ENCODE results near the gene ARHGAP15. TPM values are rescaled to one million over a fixed set of nuclear protein-coding genes. Genes with fewer than 3 reads are reported as not detected.

ARHGAP15 gene
- total RNA-seq, 3 donors from 2014 or later: 5.3 to 8.2 (median 5.8) TPM

DNA sequence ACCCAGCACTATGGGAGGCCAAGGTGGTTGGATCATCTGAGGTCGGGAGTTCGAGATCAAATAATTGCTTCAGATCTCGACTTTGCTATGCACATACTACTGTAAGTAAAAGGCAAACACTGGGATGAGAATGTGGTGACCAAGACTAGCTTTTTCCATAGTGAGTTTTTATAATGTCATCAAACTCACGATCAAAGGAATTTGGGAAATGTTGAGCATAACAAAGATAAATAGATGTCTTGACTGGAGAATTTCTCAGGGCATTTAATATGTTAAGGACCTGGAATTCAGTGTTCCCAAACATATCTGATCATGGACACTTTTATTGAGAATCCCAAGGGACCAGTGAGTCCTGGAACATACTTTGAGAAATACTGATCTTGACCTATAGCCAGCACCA is 205.6 kb downstream of the ARHGAP15 start:
- Histone ChIP-seq H3K9me3 (no peaks in the 10 kb centered on the region), H3K36me3 (ENCODE audit: low read depth) (no peaks in the 10 kb centered on the region), H3K4me3 (no peak overlapping the region), H3K4me1 (ENCODE audit: low read depth) (no peaks in the 10 kb centered on the region)
- TF ChIP-seq, protein P1, sequence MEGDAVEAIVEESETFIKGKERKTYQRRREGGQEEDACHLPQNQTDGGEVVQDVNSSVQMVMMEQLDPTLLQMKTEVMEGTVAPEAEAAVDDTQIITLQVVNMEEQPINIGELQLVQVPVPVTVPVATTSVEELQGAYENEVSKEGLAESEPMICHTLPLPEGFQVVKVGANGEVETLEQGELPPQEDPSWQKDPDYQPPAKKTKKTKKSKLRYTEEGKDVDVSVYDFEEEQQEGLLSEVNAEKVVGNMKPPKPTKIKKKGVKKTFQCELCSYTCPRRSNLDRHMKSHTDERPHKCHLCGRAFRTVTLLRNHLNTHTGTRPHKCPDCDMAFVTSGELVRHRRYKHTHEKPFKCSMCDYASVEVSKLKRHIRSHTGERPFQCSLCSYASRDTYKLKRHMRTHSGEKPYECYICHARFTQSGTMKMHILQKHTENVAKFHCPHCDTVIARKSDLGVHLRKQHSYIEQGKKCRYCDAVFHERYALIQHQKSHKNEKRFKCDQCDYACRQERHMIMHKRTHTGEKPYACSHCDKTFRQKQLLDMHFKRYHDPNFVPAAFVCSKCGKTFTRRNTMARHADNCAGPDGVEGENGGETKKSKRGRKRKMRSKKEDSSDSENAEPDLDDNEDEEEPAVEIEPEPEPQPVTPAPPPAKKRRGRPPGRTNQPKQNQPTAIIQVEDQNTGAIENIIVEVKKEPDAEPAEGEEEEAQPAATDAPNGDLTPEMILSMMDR (IDR thresholded peaks at IDR 0.05): no peak
- no peak for DNase-seq
- no peak for ATAC-seq
- intact Hi-C loops (cut with DNase I, micrococcal nuclease): no loop called here

DNA sequence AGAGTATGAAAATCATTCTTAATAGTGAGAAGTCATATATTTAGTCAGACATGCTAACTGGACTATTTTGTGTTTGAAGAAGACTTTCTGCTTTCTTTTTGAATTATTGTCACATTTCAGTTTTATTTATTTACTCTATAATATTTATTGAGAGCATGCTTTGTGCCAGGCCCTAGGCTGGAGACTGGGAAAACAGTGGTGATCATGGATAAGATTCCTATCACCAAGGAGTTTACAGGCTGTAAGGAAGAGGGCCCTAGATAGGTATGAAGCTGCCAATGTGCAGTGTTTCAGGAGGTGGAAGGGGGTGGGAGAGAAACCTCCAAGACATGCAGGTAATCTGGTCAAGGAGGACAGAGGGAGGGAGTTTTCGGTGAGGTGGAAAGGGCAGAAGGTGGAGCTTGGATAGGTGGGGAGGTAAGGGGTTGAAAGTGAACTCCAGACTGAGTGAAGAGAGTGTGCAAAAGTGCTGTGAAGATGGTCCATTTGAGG is 207.5 kb downstream of the ARHGAP15 start:
- H3K9me3 ChIP-seq: no peaks in the 10 kb centered on the region
- H3K4me1 ChIP-seq (ENCODE audit: low read depth): no peaks in the 10 kb centered on the region
- no peak overlapping the region for H3K4me3 ChIP-seq
- intact Hi-C loops (cut with DNase I, micrococcal nuclease): no loop called here
- TF ChIP-seq, protein P1 (IDR thresholded peaks at IDR 0.05): no peak
- ATAC-seq: no peak
- no peaks in the 10 kb centered on the region for H3K36me3 ChIP-seq (ENCODE audit: low read depth)
- no peak for DNase-seq

DNA sequence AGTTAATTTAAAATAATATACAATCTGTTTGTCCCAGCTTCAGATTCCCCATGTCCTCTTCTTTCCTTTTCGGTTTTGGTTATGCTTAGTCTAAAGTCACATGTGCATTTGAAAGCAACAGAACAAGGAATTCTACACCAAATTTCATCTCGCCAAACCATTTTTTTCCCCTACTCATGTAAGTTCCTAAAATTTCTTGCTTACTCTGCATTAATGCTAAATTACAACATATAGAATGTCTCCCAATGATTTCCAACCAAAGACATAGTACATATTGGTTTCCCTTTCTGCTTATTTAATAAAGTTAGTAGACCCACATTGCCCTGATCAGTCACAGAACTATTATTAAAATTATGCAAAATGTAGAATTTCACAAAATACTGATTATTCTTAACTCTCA is 212.3 kb downstream of the ARHGAP15 start:
- ATAC-seq (no peak), DNase-seq (no peak)
- TF ChIP-seq, protein P1 (IDR thresholded peaks at IDR 0.05): no peak
- H3K36me3 ChIP-seq (ENCODE audit: low read depth): no peaks in the 10 kb centered on the region
- intact Hi-C loops (cut with DNase I, micrococcal nuclease): no loop called here
- no peak overlapping the region for H3K4me3 ChIP-seq
- H3K4me1 ChIP-seq (ENCODE audit: low read depth): no peaks in the 10 kb centered on the region
- H3K9me3 ChIP-seq: no peaks in the 10 kb centered on the region

DNA sequence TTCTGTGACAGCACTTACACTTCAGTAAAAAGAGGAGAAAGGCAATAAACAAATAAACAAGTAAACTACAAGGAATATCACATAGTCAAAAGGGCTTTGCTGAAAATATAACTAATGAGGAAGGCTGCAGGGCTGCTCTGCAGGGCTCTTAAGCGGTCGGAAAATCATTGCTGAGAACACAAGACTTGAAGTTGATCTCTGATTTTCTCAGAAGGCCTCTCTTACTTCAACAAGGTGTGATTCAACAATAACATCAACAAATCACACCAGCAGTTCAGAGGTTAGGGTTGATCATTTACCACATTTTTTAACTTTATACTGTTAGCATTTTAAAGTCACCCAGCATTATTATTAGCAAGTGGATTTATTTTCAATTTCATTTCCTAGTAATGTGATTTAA is 215.6 kb downstream of the ARHGAP15 start:
- TF ChIP-seq, protein P1 (IDR thresholded peaks at IDR 0.05): no peak
- Histone ChIP-seq H3K9me3 (no peaks in the 10 kb centered on the region), H3K36me3 (ENCODE audit: low read depth) (no peaks in the 10 kb centered on the region), H3K4me1 (ENCODE audit: low read depth) (no peaks in the 10 kb centered on the region), H3K4me3 (no peak overlapping the region)
- ATAC-seq (no peak), DNase-seq (no peak)
- intact Hi-C loops (cut with DNase I, micrococcal nuclease): no loop called here

DNA sequence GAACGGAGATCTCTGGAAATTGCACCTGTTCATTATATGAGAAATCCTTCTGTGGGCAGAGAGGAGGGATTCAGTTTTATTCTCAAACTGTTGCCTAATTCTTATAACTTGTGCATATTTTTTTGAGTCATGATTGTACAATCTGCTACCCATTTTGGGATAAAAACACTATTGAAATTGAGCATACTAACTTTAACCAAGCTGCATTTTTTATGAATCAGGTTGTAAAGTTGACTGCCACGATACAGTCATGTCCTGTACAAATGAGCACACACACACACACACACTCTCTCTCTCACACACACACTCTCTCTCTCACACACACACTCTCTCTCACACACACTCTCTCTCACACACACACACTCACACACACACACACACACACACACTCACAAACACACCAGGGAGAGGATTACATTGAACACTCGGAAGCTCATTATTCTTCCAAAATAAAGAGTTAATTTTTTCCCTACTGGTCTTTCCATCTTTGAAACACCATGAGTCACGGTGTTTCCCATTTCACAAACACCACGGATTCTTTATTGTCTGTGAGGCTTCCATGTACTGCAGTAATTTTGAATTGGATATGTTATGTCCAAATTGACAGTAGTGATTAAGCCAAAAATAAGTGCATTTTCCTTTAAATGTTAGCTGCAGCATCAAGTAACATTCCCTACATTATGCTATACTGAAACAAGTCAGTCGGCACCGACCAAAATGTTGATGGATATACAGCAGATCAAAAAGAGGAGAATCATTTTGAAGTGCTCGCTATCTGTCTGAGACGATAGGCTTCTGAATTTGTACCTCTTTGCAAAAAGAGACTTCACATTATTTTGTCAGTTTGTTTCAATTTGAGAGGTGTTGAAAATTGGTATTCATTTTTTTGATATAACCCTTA is 216.9 kb downstream of the ARHGAP15 start:
- intact Hi-C loops (cut with DNase I, micrococcal nuclease): no loop called here
- H3K9me3 ChIP-seq: no peaks in the 10 kb centered on the region
- ATAC-seq (no peak), DNase-seq (no peak)
- no peaks in the 10 kb centered on the region for H3K4me1 ChIP-seq (ENCODE audit: low read depth)
- TF ChIP-seq, protein P1 (IDR thresholded peaks at IDR 0.05): no peak
- H3K36me3 ChIP-seq (ENCODE audit: low read depth): no peaks in the 10 kb centered on the region
- no peak overlapping the region for H3K4me3 ChIP-seq
